NCI-H2227 (cell line): ENCODE measurements around the gene YWHAB.
"Not testable (repeated sequence)": the region's sequence is repeated elsewhere in the genome, so short reads cannot be mapped to it uniquely, and the experiment has no call there.

ENCODE experiments used
- DNase-seq: peaks from one replicate; lab custom pipeline; 2025; ENCODE audit not compliant: unreplicated experiment; lab: John Stamatoyannopoulos, UW

The YWHAB gene

DNA sequence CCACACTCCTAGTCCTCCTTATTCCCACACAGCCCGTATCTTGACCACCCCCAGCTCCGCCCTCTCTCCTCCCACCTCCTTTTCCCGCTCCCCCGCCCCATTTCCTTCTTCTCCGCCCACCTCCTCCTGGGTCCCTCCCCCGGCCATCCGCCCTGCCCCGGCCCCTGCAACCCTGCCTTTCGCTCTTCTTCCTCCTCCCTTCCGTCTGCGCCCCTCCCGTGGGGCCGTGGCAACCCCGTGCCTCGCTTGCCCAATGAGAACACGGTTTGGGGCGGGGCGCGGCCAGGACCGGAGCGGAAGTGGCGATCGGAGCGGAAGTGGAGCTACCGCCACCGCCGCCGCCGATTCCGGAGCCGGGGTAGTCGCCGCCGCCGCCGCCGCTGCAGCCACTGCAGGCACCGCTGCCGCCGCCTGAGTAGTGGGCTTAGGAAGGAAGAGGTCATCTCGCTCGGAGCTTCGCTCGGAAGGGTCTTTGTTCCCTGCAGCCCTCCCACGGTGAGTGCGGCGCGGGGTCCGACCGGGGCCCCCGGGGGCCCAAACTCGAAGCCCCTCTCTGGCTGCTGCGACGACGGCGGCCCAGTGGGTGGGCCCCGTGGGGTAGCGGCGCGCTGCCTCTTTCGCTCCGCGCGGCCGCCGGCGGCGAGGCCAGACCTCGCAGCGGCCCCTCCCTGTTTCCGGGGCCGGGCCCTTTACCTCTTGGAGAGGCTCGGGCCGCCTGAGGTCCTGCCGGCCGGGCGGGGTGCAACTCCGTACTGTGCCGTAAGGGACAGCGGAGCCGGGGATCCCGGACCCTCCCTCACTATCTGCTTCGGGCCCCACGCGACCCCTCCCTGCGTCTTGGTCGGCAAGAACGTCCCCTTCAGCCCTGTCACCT is at the start of gene YWHAB:
Gene YWHAB (plus strand): TSS at position 314 of the 874 bp plus-strand sequence. CDS start 15,829 bp downstream, outside the sequence.
- DNase-seq = peak; percentile 99

DNA sequence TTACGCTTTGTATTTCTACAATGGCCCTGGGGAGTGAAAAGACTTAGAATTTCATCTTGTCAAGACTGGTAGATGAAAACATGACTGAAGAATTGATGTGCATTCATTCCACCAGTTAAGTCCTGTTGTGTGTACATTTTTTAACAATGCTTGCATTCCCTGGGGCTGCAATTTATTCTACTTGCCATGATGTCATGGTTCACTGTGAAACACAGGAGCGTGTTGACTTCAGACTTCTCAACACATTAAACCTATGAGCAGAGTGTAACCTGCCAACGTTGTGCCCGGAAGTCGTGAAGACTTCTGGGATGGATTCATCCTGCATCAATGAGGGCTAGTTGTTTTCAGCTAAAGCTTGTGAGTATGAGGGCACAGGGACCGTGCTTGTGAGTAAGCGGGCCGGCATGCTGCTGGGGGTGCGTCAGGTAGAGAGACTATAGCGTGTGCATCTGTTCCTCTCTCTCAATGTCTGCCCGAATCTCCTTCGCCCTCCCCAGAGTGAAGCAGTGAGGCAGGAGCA is 48.8 kb upstream of the YWHAB start:
- no peak for DNase-seq

DNA sequence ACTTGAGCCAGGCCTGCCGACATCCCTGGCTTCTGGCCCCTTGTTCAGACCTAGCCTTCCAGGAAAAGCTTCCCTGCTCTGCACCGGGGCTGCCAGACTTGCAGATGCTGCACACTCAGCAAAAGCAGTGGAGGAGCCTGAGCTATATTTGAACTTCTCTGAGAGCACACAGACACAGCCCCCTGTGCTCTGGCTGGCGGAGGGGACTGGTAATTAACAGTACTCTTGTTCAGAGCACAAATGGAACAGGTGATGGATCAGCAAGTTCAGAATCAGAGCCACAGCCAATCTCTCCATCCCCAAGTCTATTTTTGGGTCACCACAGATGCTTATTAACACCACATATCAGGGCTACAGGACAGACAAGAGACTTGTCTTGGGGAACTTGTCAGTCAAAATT is 47.6 kb upstream of the YWHAB start:
- no peak for DNase-seq

DNA sequence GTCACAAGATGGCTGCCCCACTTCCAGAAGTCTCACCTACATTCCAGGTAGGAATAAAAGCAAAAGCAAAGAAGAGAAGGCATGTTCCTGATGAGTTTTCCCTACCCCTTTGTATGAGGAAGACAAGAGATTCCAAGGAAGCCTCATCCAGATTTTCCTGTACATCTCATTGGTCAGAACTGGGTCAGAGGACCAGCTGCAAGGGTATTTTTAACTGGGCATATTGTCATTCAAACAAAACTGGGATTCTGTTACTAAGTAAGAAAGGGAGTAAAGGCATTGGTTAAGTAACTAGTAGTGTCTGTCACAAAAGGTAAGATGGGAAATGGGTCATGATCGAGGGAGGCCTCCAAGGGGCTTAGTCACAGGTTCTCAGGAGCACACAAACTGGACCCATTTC is 47.0 kb upstream of the YWHAB start:
- DNase-seq = no peak

DNA sequence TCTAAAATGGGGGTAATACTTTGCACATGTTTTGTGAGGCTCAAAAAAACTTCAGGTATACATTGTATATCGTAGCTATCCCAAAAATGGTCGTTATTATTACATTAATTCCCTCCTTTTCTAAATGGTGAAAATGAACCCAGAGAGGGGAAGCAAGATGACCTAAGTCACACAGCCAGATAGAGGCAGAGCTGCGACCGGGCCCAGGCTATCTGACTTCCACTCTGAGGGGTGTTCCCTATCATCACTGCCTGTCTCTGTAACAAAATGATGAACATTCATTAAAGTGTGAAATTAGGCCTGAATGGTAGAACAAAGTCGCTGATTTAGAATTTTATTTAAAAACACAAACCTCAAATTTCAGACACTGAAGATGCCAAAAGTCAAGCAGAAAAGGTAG is 46.0 kb upstream of the YWHAB start:
- DNase-seq = no peak

DNA sequence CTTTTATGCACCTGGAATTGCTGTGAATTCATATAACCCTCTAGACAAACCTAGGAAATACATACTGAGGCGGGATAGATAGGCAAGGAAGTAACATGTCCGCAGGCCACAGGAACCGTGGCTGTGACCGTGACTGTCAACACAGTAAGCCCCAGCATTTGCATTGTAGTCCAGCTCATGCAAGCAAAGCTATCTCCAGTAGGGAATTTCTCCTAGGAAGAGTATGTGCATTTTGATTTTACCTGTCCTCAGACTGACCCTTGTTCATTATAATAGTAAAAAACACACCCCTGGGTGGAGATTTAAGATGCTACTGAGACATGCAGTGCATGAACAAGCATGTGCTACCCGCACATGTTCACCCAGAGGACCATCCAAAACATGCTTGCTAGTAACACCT is 44.7 kb upstream of the YWHAB start:
- DNase-seq = no peak

DNA sequence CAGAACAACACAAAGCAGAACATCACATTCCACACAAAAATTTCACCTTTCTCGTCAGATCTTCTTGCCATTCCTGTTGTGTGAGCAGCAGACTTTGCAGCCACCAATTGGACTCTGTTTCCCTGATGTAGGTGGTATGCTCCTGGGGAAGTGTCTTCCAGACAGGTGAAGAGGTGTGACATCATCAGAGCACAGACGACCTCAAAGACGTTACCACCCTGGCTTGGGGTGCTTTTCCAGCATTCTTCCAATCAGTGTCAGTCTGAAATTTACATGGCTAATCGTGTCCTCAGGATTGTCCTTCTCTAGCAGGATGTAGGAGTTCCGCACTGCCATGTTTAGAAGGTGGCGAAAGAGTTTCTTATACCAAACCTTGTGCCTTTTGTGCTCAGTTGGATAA is 43.5 kb upstream of the YWHAB start:
- DNase-seq = no peak

DNA sequence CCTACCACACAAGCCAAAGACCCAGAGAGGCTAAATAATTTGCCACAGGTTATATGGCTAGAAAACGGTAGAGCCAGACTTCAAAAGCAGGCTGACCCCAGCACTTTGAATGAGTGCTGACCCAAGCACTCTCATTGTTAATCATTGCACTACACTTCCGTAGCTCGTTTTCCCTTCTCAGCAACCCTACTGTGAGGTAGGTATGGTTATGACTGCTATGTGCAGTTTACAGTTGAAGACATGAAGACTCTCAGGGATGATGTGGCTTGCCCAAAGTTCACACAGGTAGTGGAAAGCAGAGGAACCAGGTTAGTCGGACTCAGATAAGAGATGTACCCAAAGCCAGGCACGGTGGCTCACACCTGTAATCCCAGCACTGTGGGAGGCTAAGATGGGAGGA is 41.6 kb upstream of the YWHAB start:
- no peak for DNase-seq

DNA sequence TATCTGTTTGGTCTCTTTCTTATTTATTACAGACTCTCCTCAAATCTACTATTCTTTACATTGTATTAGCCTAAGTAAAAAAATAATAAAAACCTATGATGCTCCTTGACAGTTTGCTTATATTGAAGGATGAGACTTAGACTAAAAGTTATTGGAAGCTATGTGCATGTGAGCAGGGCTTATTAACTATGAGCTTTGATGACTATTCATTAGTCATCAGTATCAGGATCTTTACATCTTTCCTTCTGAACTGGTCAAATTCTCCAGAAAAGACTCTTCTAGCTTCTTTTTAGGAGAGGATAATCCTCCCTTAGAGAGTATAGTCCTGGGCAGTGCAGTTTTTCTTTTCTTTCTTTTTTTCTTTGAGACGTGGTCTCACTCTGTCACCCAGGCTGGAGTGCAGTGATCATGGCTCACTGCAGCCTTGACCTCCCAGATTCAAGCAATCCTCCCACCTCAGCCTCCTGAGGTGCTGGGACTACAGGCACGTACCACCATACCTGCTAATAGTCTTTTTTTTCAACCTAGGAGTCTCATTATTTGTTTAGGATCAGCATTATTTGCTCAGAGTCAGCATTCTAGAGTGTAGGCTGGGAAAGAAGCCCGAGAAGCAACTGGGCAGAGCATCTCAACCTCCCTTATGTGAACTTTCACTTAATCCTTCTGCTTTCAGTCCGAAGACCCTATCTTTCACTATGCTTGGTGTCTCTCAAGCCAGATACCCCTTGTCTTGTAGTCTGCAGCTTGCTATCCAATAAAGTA is 37.1 kb upstream of the YWHAB start:
- no peak for DNase-seq

DNA sequence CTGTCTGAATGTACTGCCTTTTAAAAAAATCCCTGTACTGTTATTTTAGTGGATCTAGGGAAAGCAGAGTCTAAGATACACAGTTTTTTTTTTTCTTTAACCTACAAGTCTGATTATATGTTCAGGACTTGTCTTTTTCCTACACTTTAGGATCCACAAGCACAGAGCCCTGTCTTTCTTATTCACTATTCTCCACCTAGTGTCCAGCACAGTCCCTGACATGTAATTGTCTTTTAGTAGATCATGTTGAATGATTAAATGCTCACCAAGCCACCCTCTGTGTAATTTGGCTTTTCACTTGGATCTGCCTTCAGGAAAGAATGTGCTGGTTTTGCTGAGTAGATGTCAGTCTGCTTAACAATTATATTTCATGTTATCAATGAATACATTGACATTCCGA is 35.8 kb upstream of the YWHAB start:
- peak; percentile 10 for DNase-seq

DNA sequence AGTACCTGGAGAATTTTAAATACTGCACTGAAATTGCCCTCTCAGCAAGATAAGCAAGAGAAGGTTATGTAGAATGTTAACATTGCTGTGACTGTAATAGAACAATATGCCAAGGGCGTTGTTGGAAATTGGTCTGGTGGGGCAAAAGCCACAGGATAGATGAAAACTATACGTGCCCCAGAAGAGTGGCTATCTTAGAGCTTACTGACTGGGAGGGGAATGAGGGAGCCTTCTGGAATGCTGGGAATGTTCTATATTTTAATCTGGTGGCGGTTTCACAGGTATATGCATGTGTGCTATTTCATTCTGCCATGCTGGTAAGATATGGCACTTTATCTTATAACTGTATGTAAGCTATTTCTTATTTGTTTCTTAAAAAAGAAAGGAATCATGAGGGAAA is 35.2 kb upstream of the YWHAB start:
- no peak for DNase-seq

DNA sequence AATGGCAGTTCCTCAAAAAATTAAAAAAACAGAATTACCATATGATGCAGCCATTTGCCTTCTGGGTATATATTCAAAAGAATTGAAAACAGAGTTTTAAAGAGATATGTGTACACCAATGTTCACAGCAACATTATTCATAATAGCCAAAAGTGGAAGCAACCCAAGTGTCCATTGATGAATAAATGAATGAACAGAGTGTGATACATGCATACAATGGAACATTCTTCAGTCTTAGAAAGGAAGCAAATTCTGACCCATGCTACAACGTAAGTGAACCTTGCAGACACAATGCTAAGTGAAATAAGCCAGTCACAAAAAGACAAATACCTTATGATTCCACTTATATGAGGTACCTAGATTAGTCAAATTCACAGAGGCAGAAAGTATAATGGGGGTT is 34.7 kb upstream of the YWHAB start:
- no peak for DNase-seq

DNA sequence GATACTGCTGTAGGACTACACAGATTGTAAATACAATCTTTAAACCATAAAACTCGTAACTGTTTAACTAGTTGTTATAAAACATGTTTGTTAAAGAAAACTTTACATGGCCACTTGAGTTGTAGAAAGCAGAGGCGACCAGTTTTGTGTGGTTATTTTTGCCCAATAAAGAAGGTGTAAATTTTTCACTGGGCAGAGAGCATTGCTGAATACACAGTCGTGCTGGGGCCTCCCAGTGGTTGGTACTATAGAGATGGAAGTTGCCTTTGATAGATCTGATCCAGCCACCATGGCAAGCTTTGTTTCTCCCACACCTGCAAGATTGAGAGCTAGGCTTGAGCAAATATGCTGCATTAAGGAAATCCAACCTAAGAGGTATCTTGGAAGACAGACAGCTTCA is 34.0 kb upstream of the YWHAB start:
- no peak for DNase-seq

DNA sequence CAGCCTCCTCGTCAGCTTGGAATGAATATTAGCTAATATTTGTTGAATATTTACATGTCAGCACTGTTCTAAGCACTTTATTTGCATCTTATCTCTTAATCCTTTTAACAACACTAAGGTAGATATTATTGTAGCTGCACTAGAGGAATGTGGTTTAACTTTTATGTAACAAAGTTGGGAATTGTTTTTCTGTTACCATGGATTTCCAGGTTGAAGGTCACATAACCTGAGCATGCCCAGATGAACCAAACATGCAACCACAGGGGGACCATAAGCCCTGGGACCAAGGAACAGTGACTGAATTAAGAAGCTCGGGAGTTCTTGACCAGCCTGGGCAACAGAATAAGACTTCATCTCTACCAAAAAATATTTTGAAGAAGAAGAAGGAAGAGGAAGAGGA is 29.1 kb upstream of the YWHAB start:
- DNase-seq = no peak

DNA sequence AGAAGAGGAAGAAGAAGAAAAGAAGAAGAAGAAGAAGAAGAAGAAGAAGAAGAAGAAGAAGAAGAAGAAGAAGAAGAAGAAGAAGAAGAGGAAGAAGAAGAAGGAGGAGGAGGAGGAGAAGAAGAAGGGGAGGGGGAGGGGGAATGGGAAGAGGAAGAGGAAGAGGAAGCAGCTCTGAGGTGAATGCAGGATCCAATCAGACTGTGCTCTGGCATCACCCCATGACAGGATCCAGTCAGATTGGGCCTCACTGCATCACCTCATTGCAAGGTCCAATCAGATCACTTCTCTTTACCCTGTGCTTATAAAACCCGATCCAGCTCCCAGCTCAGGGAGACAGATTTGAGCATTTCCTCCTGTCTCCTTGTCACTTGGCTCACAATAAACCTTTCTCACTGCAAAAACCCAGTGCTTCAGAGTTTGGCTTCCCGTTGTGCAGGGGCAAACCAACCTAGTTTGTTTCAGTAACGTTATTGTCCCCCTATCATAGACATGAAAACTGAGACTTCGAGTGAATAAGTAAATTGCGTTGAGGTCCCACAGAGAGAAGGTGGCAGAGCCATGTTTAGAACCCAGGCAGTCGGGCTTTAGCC is 28.6 kb upstream of the YWHAB start:
- no peak for DNase-seq

DNA sequence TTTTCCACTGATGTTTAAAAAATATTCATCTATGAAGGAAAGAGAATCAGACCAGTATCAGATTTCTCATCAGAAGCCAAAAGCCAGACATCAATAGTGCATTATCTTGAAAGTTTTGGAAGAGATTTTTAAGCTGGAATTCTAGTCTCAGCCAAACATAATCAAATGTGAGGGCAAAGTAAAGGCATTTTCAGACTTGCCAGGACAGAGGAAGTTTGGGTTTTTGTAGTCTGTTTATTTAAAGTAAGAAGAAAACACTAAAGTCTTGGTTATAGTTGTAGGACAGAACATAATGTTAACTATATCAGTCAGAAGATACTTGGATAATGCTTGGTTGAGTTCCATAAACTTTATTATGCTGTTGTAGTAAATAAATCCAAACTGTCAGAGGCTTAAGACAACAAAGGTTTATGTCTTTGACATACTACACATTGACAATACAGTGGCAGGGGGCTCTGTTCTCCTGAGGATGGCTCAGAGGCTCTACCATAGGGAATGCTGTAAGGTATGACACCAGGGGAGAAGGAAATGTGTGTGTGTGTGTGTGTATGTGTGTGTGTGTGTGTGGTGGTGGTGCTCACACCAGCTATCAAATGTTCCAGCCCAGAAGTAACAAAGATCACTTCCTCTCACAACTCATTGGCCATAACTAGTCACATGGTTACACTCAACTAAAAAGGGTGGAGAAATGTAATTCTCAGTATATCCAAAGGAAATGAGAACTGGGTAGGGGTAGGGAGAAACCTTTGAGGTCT is 26.7 kb upstream of the YWHAB start:
- DNase-seq = no peak

DNA sequence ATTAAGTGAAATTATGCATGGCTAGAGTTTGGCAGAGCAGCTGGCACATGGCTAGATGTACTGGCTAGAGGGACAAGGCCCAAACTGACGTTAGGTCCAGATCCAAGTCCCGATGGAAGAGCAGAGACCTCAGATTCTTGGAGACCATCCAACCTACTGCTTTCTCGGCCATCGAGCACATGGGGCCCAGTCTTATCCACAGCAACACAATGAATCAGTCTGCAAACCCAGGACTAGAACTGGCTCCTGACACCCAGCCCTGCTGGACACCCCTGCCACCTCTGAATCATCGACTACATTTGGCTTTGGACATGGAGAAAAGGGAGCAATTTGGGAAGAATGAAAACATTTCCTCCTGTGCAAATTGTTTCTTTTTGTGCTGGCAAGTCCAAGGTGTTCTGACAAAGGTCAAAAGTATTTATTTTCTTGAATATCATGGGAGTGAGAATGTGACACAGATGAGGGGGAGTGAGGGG is 23.9 kb upstream of the YWHAB start:
- DNase-seq = no peak

DNA sequence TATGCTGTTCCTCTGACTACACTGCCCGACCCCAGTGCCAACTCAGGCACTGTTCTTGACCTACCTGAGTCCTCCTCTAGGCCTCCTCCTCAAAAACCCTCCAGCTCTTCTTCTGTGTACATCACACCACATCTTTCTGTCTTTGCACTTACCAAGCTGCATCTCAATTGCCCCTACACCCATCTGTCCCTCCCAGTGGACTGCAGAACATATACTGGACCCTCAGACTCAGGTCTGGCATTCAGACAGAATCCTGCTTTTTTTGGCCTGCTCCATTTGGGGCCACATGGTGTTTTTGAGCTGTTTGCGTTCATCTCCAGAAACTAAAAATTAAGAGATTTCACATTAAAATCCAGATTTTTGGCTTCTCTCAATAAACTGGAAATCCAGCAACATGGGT is 23.2 kb upstream of the YWHAB start:
- no peak for DNase-seq

DNA sequence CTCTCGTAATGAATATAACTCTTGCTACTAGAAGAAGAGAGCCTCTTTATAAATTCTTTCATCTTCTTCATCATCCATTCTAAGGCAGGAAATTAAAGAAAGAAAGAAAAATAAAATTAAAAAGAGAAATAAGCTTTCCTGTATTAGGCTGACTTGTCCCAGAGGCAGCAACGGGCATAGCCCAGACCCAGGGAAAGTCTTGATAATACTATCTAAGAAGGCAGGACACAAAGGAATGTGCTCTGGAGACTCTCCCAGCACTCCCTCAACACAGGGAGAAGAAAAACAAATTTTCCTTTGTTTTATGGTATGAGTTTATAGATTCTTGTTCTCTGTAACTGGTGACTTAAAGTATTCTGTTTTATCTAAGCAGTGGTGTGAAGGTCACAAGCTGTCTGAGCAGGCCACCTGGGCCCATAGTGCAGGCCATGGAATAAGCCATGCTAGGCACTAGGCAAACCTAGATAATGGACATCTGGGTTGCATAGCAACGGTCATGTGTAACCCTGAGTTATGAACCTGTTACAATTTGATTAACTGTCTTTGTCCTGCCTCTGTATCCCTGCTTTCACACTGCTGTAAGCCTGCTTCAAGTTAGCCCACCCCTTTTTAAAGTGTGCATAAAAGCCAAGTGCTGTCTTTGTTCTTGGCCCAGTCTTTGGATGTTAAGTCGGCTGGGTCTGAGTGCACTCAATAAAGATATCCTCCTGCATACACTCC is 22.0 kb upstream of the YWHAB start:
- DNase-seq = not testable (repeated sequence)

DNA sequence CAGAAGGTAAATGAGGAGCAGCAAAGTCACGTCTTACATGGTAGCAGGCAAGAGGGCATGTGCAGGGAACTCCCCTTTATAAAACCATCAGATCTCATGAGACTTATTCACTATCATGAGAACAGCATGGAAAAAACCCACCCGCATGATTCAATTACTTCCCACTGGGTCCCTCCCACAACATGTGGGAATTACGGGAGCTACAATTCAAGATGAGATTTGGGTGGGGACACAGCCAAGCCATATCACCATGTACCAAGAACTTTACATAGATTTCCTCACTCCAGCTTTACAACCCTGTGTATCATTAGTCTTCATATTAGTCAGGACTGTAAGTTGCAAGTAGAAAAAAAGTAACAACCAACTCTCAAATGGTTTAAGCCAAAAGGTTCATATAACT is 21.0 kb upstream of the YWHAB start:
- DNase-seq = not testable (repeated sequence)
